Breast epithelium (tissue), 4 donors: ENCODE data around the gene SYT14. TPM values are rescaled to one million over a fixed set of nuclear protein-coding genes. Genes with fewer than 3 reads are reported as not detected.

Experiments
- DNase-seq, 2 donors: peaks; one replicate each; pipeline ENCODE4 v3.0.0-alpha.2; 2019; ENCODE audit warnings: low spot score in 2 of 2
- H3K27ac ChIP-seq, 2 donors: fragments of 200-600 bp; sonication (generic) in 1 of 2; one replicate each; pipeline ENCODE4 v1.5.1; 2016 to 2019; ENCODE audit warnings: mild to moderate bottlenecking in 1 of 2
- H3K27me3 ChIP-seq, 2 donors: fragments of 200-600 bp; sonication (generic) in 1 of 2; one replicate each; pipeline versions ENCODE4 v1.5.1 to v1.6.0; 2017 to 2019; ENCODE audit warnings: control low read depth in 1 of 2, mild to moderate bottlenecking in 1 of 2
- H3K36me3 ChIP-seq: fragments of 200-600 bp; one replicate; pipeline ENCODE4 v1.5.1; 2019
- H3K4me1 ChIP-seq, 2 donors: fragments of 200-600 bp; sonication (generic); one replicate each; pipeline ENCODE4 v1.5.1; 2016 to 2019; ENCODE audit warnings: control low read depth in 1 of 2
- H3K4me3 ChIP-seq, 3 donors: fragments of 200-600 bp; sonication (generic); 1 replicate in 2 of 3; 2 replicates in 1 of 3; pipeline ENCODE4 v1.5.1; 2016 to 2019; ENCODE audit warnings: mild to moderate bottlenecking in 3 of 3, moderate library complexity in 2 of 3
- H3K9me3 ChIP-seq, 2 donors: fragments of 200-600 bp; sonication (generic) in 1 of 2; one replicate each; pipeline ENCODE4 v1.5.1; 2016 to 2019; ENCODE audit warnings: control low read depth in 1 of 2
- POLR2A ChIP-seq: fragments of 450-650 bp; IDR thresholded peaks from one replicate; pipeline ENCODE4 v1.6.1; 2016; ENCODE audit warnings: antibody characterized with exemption, mild to moderate bottlenecking, moderate library complexity
- POLR2AphosphoS5 ChIP-seq, 3 donors: sonication (generic); formaldehyde crosslinking; IDR thresholded peaks; one replicate each; pipeline ENCODE4 v1.6.1; 2017; ENCODE audit warnings: antibody characterized with exemption in 3 of 3
- intact Hi-C: fragments of 100-400 bp; cut with DNase I; formaldehyde crosslinking; loops from one replicate; pipeline ENCODE4 v1.15.1; 2023; ENCODE audit warnings: low total_unique reads
- total RNA-seq, 3 donors: library from RNA; depleted of rRNA; stranded (reverse); fragments of >200 nt; gene quantifications; one replicate each; pipeline ENCODE4 v1.1.0, GENCODE V29; 2016
- TF ChIP-seq, protein P1 (sequence below), 3 donors: fragments of 450-650 bp; IDR thresholded peaks; one replicate each; pipeline ENCODE4 v1.5.1; 2016 to 2017; ENCODE audit warnings: antibody characterized with exemption in 3 of 3, mild to moderate bottlenecking in 3 of 3, moderate library complexity in 3 of 3

The SYT14 gene
- total RNA-seq, 3 donors from 2014 or later, result 0.73 TPM; not detected in 2

GRCh38 chr1:210129092-210129491, 191.1 kb downstream of the SYT14 start:
- Histone ChIP-seq H3K9me3 (no peaks in the 10 kb centered on the region), H3K36me3 (no peaks in the 10 kb centered on the region), H3K27ac (no peak overlapping the region), H3K4me1 (no peaks in the 10 kb centered on the region), H3K4me3 (no peak overlapping the region), H3K27me3 (no peaks in the 10 kb centered on the region)
- DNase-seq, result no peak
- TF ChIP-seq POLR2A, result no peak
- TF ChIP-seq, protein P1, sequence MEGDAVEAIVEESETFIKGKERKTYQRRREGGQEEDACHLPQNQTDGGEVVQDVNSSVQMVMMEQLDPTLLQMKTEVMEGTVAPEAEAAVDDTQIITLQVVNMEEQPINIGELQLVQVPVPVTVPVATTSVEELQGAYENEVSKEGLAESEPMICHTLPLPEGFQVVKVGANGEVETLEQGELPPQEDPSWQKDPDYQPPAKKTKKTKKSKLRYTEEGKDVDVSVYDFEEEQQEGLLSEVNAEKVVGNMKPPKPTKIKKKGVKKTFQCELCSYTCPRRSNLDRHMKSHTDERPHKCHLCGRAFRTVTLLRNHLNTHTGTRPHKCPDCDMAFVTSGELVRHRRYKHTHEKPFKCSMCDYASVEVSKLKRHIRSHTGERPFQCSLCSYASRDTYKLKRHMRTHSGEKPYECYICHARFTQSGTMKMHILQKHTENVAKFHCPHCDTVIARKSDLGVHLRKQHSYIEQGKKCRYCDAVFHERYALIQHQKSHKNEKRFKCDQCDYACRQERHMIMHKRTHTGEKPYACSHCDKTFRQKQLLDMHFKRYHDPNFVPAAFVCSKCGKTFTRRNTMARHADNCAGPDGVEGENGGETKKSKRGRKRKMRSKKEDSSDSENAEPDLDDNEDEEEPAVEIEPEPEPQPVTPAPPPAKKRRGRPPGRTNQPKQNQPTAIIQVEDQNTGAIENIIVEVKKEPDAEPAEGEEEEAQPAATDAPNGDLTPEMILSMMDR (IDR thresholded peaks at IDR 0.05), result no peak
- no peak for TF ChIP-seq POLR2AphosphoS5 (IDR thresholded peaks at IDR 0.05)
- intact Hi-C loops, result no loop called here

DNA sequence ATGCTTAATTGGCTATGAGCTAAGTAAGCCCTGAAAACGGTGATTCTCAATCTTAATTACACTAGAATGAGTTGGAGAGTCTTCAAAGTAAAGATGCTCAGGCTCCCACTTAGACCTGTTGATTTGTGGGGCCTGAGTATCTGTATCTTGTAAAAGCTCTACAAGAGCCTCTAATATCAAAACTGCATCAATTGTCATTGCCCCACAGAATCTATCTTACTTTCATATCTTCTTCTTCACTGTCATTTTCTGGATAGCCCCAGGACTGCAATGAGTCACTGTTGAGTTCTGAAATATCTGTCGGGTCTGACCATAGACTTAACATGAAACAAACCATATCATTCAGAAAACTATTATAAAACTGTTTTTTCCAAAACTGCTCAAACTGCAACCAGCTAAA, 191.7 kb downstream of the SYT14 start:
- H3K9me3 ChIP-seq, result no peaks in the 10 kb centered on the region
- H3K27ac ChIP-seq, result no peak overlapping the region
- H3K36me3 ChIP-seq, result no peaks in the 10 kb centered on the region
- H3K4me1 ChIP-seq, result no peaks in the 10 kb centered on the region
- TF ChIP-seq, protein P1 (IDR thresholded peaks at IDR 0.05), result no peak
- TF ChIP-seq POLR2AphosphoS5 (IDR thresholded peaks at IDR 0.05) (no peak), POLR2A (no peak)
- intact Hi-C loops, result no loop called here
- H3K27me3 ChIP-seq, result no peaks in the 10 kb centered on the region
- no peak overlapping the region for H3K4me3 ChIP-seq
- DNase-seq, result no peak

GRCh38 chr1:210132582-210132981, 194.6 kb downstream of the SYT14 start:
- no peak for DNase-seq
- no peak for TF ChIP-seq POLR2AphosphoS5 (IDR thresholded peaks at IDR 0.05)
- Histone ChIP-seq H3K27me3 (no peaks in the 10 kb centered on the region), H3K9me3 (no peaks in the 10 kb centered on the region), H3K36me3 (no peaks in the 10 kb centered on the region), H3K4me1 (no peaks in the 10 kb centered on the region), H3K4me3 (no peak overlapping the region), H3K27ac (no peak overlapping the region)
- intact Hi-C loops, result no loop called here

DNA sequence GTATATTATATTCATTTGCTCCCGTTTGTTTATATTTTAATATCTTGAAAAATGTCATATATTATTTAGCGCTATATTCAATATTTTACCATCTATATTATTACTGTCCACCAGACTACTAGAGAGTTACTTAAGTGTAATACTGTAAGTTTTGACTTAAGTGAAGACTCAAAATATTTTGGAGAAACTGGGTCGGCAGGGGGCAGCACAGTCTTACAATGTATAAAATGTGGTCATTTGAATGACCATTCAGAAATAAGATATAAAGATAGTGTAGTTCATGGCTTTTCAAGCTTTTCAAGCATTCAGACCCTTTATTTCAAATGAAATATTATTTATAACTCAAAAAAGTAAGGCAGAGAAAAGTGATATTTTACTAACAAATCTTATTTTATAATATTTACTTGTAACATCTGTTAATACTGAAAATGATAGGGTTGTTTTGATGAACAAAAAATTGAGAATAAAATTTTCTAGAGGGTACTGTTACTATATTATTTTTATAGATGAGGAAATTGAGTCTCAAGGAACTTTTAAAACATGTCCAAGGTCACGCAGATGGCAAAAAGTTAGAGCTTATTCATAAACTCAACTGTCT, 205.5 kb downstream of the SYT14 start:
- no peaks in the 10 kb centered on the region for H3K4me1 ChIP-seq
- H3K4me3 ChIP-seq, result no peak overlapping the region
- H3K9me3 ChIP-seq, result no peaks in the 10 kb centered on the region
- intact Hi-C loops, result no loop called here
- H3K36me3 ChIP-seq, result no peaks in the 10 kb centered on the region
- no peak overlapping the region for H3K27ac ChIP-seq
- TF ChIP-seq, protein P1 (IDR thresholded peaks at IDR 0.05), result peak; percentile 24 to 68 (median 51)
- TF ChIP-seq POLR2AphosphoS5 (IDR thresholded peaks at IDR 0.05) (no peak), POLR2A (no peak)
- H3K27me3 ChIP-seq, result no peaks in the 10 kb centered on the region
- peak; percentile 48 to 72 for DNase-seq

DNA sequence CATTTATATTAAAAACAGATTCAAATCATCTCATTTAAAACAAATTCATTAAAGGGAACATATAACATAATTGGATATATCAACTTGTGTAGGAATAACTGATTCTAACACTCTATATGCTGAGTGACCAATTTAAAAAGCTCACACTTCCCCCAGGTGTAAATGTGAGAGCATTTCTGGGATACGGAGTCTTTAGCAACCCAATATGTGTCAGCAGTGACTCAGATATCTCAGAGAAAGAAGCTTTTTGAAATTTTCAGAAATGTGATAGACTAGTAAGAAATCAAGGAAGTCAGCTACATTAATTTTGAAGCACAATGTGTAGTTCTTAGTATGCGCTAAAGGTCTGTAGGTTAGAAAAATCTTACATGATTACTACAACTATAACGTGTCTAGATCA, 206.7 kb downstream of the SYT14 start:
- Histone ChIP-seq H3K27me3 (no peaks in the 10 kb centered on the region), H3K4me1 (no peaks in the 10 kb centered on the region), H3K27ac (no peak overlapping the region), H3K4me3 (no peak overlapping the region), H3K9me3 (no peaks in the 10 kb centered on the region), H3K36me3 (no peaks in the 10 kb centered on the region)
- TF ChIP-seq, protein P1 (IDR thresholded peaks at IDR 0.05), result no peak
- no peak for TF ChIP-seq POLR2A
- no peak for TF ChIP-seq POLR2AphosphoS5 (IDR thresholded peaks at IDR 0.05)
- DNase-seq, result no peak
- intact Hi-C loops, result no loop called here
